ENCODE measurements around the gene MGAT4C.
A peak's percentile ranks its signal among the peaks of the same experiment; 100 is the strongest.

The MGAT4C gene

DNA sequence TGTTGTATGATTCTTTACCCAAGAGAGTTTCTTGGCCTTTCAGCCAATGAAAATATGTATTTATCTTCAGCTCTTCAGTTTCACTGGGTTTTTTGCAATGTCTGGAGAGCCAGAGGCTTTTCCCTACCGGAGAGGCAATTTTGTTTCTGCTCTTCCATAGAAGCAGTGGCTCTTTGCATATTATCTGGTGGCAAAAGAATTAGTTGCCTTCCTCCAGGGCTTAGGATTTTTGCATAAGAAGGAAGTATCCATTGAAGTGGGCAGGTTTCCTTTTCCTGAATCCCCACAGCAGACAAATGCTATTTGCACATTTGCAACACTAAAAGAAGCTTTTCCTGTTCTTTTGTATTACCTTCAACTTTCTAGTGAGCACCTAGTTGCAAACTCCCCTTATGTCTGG, 306.9 kb downstream of the MGAT4C start:
- TF ChIP-seq, protein P1, sequence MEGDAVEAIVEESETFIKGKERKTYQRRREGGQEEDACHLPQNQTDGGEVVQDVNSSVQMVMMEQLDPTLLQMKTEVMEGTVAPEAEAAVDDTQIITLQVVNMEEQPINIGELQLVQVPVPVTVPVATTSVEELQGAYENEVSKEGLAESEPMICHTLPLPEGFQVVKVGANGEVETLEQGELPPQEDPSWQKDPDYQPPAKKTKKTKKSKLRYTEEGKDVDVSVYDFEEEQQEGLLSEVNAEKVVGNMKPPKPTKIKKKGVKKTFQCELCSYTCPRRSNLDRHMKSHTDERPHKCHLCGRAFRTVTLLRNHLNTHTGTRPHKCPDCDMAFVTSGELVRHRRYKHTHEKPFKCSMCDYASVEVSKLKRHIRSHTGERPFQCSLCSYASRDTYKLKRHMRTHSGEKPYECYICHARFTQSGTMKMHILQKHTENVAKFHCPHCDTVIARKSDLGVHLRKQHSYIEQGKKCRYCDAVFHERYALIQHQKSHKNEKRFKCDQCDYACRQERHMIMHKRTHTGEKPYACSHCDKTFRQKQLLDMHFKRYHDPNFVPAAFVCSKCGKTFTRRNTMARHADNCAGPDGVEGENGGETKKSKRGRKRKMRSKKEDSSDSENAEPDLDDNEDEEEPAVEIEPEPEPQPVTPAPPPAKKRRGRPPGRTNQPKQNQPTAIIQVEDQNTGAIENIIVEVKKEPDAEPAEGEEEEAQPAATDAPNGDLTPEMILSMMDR (IDR thresholded peaks at IDR 0.05; ENCODE audit: low read depth, low read length, missing control alignments), result no peak
- DNase-seq (ENCODE audit: extremely low read depth, low read depth), result no peak
- no peak overlapping the region for H3K4me3 ChIP-seq (replicated peaks; ENCODE audit: low read depth, low read length)

GRCh38 chr12:85948340-85948739, 307.9 kb downstream of the MGAT4C start:
- TF ChIP-seq, protein P1 (IDR thresholded peaks at IDR 0.05; ENCODE audit: low read depth, low read length, missing control alignments), result no peak
- DNase-seq (ENCODE audit: extremely low read depth, low read depth), result no peak
- no peak overlapping the region for H3K4me3 ChIP-seq (replicated peaks; ENCODE audit: low read depth, low read length)

DNA sequence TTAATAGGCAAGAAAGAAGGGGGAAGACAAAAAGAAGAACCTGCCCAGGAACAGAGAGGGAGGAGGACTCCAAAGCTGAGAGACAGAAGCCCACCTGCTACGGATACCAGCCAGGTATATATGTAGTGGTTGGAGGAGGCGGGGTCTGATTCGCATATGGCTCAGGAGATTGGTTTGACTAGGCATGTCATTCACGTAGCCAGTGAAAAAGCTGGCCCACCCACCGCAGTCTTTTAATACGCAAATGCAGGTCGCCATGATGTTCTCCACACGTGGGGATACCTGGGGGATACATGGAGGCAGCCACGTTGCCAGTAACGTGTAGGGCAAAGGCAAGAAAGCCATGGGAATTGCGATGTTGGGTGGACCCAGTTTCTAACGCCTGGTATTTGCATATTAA, 308.9 kb downstream of the MGAT4C start:
- no peak overlapping the region for H3K4me3 ChIP-seq (replicated peaks; ENCODE audit: low read depth, low read length)
- TF ChIP-seq, protein P1 (IDR thresholded peaks at IDR 0.05; ENCODE audit: low read depth, low read length, missing control alignments), result no peak
- no peak for DNase-seq (ENCODE audit: extremely low read depth, low read depth)

DNA sequence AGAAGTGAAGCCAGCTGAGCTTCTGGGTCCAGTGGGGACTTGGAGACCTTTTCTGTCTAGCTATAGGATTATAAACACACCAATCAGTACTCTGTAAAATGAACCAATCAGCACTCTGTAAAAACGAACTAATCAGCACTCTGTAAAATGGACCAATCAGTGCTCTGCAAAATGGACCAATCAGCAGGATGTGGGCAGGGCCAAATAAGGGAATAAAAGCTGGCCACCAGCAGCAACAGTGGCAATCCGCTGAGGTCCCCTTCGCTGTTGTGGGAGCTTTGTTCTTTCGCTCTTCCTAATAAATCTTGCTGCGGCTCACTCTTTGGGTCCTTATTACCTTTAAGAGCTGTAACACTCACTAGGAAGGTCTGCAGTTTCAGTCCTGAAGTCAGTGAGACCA, 309.8 kb downstream of the MGAT4C start:
- TF ChIP-seq, protein P1 (IDR thresholded peaks at IDR 0.05; ENCODE audit: low read depth, low read length, missing control alignments), result no peak
- H3K4me3 ChIP-seq (replicated peaks; ENCODE audit: low read depth, low read length), result no peak overlapping the region
- DNase-seq (ENCODE audit: extremely low read depth, low read depth), result no peak

- DNase-seq (ENCODE audit: extremely low read depth, low read depth), result no peak
- H3K4me3 ChIP-seq (replicated peaks; ENCODE audit: low read depth, low read length), result no peak overlapping the region
- TF ChIP-seq, protein P1 (IDR thresholded peaks at IDR 0.05; ENCODE audit: low read depth, low read length, missing control alignments), result no peak
Observed at GRCh38 chr12:85927166-85927565, 329.0 kb downstream of the MGAT4C start.

- DNase-seq (ENCODE audit: extremely low read depth, low read depth), result peak; percentile 19
- TF ChIP-seq, protein P1 (IDR thresholded peaks at IDR 0.05; ENCODE audit: low read depth, low read length, missing control alignments), result peak; percentile 8
- H3K4me3 ChIP-seq (replicated peaks; ENCODE audit: low read depth, low read length), result no peak overlapping the region
Observed at GRCh38 chr12:85923767-85924331, 332.3 kb downstream of the MGAT4C start.
